ENCODE data around the gene SRPRB. TPM values are rescaled to one million over a fixed set of nuclear protein-coding genes. Genes with fewer than 3 reads are reported as not detected.

SRPRB gene
- total RNA-seq, 1 experiment from 2014 or later: 69.9 TPM

DNA sequence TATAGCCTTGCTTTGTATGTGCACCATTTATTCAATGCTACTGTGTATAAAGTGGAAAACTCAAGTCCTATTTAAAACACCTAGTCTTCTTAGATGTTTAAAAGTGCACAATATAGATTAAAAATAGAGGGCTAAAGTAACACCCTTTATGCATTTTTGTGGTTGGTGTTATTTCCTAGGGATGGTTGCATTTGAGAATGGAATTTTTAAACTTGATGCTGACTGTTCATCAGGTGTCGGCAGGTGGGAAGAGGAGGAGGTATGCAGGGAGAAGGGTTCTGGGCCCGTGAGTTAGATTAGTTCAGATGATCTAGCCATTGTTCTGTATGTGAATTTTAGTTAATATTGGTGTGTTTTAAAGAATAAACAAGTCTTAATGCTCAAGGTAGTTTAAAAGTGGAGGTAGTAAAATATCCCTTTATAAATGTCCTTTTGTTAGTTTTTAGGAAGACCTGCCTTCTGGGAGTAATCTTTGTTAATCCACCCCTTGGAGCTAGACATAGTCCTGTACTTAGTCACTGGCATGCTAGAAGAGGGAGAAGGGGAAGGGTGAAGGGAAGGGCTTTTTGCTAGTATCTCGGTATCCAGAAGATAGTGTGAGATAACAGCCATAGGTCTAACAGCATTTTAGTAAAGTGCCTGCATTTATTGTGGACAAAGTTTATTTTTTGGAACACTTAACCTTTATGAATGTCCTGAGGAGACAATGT, 8.1 kb upstream of the SRPRB start:
- no peaks in the 10 kb centered on the region for H3K36me3 ChIP-seq
- no peaks in the 10 kb centered on the region; the same call in none of the 2 replicates for H3K9me3 ChIP-seq (replicated peaks)
- H3K27ac ChIP-seq: no peak overlapping the region
- no peaks in the 10 kb centered on the region for H3K27me3 ChIP-seq (replicated peaks)
- DNase-seq (ENCODE audit: low read depth in 1 of 2, low spot score in 2 of 2): no peak
- H3K4me1 ChIP-seq (replicated peaks): no peaks in the 10 kb centered on the region
- no peak overlapping the region for H3K4me3 ChIP-seq

DNA sequence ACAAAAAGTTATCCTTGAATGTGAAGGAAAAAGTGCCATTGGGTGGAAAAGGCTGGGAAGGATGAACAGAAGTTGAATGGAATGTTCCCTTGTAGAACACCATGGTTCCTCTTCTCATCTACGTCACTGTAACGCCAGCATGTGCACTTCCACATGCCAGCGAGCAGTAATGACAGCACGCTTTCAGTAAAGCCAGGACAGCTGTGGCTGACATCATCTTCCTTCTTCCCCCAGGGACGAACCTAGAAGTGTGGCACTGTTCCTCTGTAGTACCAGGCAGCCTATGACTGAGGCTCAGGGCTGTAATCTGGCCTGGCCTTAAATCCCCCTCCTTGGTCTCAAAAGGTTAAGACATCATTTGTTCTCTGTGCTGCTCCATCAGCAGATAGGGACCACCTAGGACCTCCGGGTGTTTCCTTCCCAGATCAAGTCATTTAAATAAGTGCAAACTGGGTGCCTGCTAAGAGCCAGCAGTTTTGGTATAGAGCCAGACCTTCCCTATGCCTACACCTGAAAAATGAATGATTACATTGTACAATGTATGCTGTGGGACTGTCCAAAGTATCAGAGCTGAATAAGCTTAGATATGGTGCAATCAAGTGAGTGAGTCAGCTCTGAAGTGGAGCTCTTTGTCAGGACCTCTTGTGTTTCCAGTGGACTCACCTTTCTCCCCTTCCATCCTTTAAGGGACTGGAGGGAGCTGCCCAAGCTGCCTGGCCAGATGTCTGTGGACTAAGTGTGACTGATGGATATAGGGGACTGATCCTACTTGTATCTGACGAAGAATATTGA, 5.6 kb upstream of the SRPRB start:
- Histone ChIP-seq H3K4me1 (replicated peaks) (no peaks in the 10 kb centered on the region), H3K27me3 (replicated peaks) (no peaks in the 10 kb centered on the region), H3K9me3 (replicated peaks) (no peaks in the 10 kb centered on the region), H3K27ac (no peak overlapping the region), H3K4me3 (no peak overlapping the region), H3K36me3 (no peaks in the 10 kb centered on the region)
- no peak for DNase-seq (ENCODE audit: low read depth in 1 of 2, low spot score in 2 of 2)

DNA sequence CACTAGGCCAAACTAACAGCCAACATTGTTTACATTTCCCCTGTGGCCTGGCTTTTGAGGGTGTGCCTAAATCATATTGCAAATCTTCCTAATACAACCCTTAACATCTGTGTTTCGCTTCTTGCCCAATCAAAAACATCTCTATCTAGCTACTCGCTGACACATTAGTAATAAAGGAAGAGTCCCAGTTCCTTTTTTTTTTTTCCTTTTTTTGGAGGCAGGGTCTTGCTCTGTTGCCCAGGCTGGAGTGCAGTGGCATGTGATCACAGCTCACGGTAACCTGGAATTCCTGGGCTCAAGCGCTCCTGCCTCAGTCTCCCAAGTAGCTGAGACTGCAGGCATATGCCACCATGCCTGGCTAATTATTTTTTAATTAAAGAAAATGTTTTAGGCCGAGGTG, 2.1 kb upstream of the SRPRB start:
- H3K4me1 ChIP-seq (replicated peaks): no peaks in the 10 kb centered on the region
- H3K27me3 ChIP-seq (replicated peaks): no peaks in the 10 kb centered on the region
- H3K36me3 ChIP-seq: peaks cover 13% of the 10 kb centered on the region
- H3K9me3 ChIP-seq (replicated peaks): no peaks in the 10 kb centered on the region
- DNase-seq (ENCODE audit: low read depth in 1 of 2, low spot score in 2 of 2): no peak
- H3K27ac ChIP-seq: no peak overlapping the region
- H3K4me3 ChIP-seq: no peak overlapping the region

DNA sequence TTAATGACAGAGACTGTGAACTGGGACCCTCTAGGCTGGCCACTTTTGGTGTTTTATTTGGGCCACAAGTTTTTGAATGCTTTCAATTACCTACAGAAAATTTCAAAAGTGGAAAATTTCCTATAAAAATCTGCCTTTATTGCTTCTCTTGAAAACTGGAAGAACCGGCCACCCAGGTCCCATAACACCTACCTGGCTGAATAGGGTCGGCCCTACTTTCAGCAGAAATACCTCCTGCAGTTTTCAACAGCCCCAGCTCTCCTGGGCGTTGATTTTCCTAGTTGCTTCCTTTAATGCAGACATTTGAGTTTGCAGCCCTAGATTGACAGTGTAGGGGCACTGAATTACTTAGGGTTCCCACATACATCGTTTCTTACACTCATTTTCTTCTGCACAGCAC, 719 bp upstream of the SRPRB start:
- peaks cover 22% of the 10 kb centered on the region for H3K36me3 ChIP-seq
- DNase-seq (ENCODE audit: low read depth in 1 of 2, low spot score in 2 of 2): no peak
- H3K27ac ChIP-seq: no peak overlapping the region
- no peak overlapping the region for H3K4me3 ChIP-seq
- H3K4me1 ChIP-seq (replicated peaks): no peaks in the 10 kb centered on the region
- no peaks in the 10 kb centered on the region for H3K9me3 ChIP-seq (replicated peaks)
- H3K27me3 ChIP-seq (replicated peaks): no peaks in the 10 kb centered on the region

DNA sequence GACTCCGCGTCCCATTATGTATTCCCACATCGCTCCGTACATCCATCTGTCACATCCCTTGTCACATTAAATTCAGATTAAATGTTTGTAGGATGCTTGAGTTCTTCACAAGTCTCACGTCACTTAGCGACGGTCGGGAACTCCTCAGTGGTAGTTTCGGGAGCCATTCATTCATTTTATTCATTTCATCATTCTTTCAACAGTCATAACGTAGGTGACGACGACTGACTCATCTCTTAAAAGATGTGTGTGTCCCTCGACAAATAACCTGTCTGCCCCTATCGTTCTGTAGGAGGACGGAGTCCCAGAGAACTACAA, 272 bp upstream of the SRPRB start:
- Histone ChIP-seq H3K36me3 (peaks cover 27% of the 10 kb centered on the region), H3K4me1 (replicated peaks) (no peaks in the 10 kb centered on the region), H3K4me3 (peak overlapping the region; percentile 86), H3K27me3 (replicated peaks) (no peaks in the 10 kb centered on the region), H3K9me3 (replicated peaks) (no peaks in the 10 kb centered on the region), H3K27ac (no peak overlapping the region)
- DNase-seq (ENCODE audit: low read depth in 1 of 2, low spot score in 2 of 2): no peak

DNA sequence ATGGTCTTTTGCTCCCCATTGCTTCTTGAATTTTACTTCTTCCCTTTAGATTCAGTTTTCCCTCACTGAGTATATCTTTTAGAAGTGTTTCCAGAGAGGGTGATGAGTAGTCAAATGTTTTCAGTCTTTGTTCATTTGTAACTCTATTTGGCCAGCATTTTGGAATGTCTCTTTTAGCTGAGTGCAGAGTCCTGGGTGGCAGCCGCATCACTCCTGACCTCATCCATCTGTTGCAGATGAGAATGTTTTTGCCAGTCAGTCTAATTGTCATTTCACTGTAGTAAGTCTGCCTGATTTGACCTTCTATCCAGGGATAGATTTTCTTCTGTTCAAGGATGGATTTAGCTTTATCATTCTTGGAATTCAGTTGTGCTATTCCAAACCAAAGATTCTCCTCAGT, 7.3 kb downstream of the SRPRB start:
- no peak for DNase-seq (ENCODE audit: low read depth in 1 of 2, low spot score in 2 of 2)
- Histone ChIP-seq H3K4me3 (no peak overlapping the region), H3K36me3 (peaks cover 76% of the 10 kb centered on the region), H3K27me3 (replicated peaks) (no peaks in the 10 kb centered on the region), H3K9me3 (replicated peaks) (no peaks in the 10 kb centered on the region), H3K27ac (no peak overlapping the region), H3K4me1 (replicated peaks) (no peaks in the 10 kb centered on the region)

DNA sequence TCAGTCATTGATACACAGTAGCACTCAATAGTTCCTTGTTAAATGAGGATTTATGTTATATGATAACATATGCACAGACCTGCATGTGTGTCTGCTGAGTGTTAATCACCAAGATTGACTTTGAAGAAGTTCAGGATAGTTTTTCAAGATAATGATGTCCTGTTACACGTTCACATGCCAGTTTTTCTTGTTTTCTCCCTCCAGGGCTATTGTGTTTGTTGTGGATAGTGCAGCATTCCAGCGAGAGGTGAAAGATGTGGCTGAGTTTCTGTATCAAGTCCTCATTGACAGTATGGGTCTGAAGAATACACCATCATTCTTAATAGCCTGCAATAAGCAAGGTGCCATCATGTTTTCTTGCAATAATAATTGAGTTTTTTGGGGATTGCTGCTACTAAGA, 9.8 kb downstream of the SRPRB start:
- no peaks in the 10 kb centered on the region for H3K4me1 ChIP-seq (replicated peaks)
- H3K27me3 ChIP-seq (replicated peaks): no peaks in the 10 kb centered on the region
- H3K27ac ChIP-seq: no peak overlapping the region
- DNase-seq (ENCODE audit: low read depth in 1 of 2, low spot score in 2 of 2): no peak
- no peak overlapping the region for H3K4me3 ChIP-seq
- H3K36me3 ChIP-seq: peaks cover 75% of the 10 kb centered on the region
- no peaks in the 10 kb centered on the region for H3K9me3 ChIP-seq (replicated peaks)

DNA sequence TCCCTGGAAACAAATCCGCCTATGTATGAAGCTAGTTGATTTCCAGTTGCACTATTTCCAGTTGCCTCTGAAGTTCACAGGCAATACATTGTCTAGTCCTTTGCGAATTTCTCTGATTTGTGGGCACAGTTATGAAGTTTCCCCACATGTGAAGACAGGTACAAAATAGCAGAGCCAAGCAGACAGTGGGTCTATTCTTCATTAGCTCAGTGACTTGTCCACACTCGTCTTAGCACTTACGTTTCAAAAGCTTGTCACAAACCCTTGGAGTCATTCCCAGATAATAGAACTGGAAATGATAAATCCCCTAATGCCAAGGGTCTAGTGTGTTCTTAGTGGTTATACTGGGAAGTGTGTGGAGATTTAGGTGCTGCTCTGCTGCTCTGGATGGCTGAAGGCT, 14.5 kb downstream of the SRPRB start:
- Histone ChIP-seq H3K36me3 (peaks cover 73% of the 10 kb centered on the region), H3K4me3 (no peak overlapping the region), H3K27ac (no peak overlapping the region), H3K27me3 (replicated peaks) (no peaks in the 10 kb centered on the region), H3K4me1 (replicated peaks) (peaks cover 7% of the 10 kb centered on the region), H3K9me3 (replicated peaks) (no peaks in the 10 kb centered on the region)
- no peak for DNase-seq (ENCODE audit: low read depth in 1 of 2, low spot score in 2 of 2)

DNA sequence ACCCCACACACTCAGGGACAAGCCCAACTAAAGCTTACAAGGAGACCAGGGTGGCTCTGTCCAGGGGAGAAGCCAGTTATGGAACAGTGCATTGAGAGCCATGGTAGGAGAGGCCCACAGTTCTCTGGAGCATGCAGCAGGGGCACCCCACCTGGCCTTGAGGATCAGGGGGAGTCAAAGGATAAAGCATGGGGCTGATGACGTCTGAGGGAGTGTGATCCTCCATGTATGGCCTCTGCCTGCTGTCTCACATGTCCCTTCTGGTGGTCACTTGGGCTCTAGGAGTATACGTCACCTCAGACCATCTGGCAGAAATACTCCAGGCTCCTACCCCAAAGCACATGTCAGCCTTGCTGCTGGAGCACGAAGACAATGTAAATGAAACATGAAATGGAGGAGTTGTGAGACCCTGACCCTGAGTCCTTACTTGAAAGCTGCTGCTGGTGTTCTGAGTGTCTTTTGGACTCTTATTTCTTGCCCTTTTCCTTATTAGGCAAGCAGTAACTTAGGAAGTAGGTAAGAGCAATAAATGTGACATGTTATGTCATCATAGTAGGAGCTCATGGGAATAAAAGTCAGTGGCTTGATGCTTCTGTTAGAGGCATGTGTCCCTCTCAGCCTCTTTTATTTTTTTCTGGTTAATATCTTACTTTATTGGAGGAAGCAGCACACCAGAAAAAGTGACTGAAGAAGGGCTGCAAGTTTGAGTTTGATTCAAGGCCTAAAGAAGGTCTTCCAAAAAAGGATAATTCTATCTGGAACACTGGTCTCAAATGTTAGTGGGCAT, 15.5 kb downstream of the SRPRB start:
- Histone ChIP-seq H3K27ac (no peak overlapping the region), H3K36me3 (peaks cover 64% of the 10 kb centered on the region), H3K4me1 (replicated peaks) (peaks cover 7% of the 10 kb centered on the region), H3K4me3 (no peak overlapping the region), H3K27me3 (replicated peaks) (no peaks in the 10 kb centered on the region), H3K9me3 (replicated peaks) (no peaks in the 10 kb centered on the region)
- DNase-seq (ENCODE audit: low read depth in 1 of 2, low spot score in 2 of 2): no peak

DNA sequence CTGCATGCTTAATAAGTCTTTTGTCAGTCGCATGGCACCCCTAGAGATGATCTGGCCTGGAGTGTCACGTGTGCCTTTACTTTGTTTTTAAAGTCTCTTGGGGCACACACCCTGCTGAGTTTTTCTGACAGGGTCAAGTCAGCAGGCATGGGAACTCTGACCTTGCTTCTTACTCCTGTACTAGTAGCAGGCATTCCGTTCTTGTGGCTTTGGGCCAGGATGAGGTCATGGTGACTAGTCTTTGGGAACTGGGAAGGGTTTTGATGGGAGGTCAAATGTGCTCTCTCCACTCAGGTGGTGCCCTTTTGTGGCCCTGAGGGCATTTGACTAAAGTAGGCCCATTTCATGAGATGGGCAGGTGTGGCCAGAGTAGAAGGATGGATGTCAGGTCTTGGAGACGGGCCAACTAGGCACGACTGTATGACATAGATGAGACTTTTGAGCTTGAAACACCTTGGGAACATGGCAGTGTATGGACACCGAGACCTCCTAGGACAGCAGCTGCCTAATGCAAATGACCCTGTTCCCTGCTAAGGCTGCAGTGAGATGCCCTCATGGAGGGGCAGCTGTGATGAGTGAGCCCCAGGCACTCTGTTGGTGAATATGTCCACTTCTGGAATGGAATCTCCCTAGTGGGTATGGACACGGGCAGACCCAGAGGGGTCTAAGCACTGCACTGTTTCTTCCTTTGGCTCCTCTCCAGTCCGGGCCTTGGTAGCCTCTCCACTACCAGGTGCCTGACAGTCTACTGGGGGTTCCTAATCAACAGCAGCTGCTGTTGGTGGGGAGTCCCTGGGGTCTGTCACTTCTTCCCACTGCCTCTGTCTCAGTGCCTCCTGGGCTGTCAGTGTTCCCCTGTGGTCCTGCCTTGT, 16.4 kb downstream of the SRPRB start:
- no peaks in the 10 kb centered on the region for H3K27me3 ChIP-seq (replicated peaks)
- H3K9me3 ChIP-seq (replicated peaks): no peaks in the 10 kb centered on the region
- H3K36me3 ChIP-seq: peaks cover 55% of the 10 kb centered on the region
- peaks cover 7% of the 10 kb centered on the region for H3K4me1 ChIP-seq (replicated peaks)
- no peak overlapping the region for H3K27ac ChIP-seq
- DNase-seq (ENCODE audit: low read depth in 1 of 2, low spot score in 2 of 2): peak; percentile 45 to 77
- H3K4me3 ChIP-seq: no peak overlapping the region

DNA sequence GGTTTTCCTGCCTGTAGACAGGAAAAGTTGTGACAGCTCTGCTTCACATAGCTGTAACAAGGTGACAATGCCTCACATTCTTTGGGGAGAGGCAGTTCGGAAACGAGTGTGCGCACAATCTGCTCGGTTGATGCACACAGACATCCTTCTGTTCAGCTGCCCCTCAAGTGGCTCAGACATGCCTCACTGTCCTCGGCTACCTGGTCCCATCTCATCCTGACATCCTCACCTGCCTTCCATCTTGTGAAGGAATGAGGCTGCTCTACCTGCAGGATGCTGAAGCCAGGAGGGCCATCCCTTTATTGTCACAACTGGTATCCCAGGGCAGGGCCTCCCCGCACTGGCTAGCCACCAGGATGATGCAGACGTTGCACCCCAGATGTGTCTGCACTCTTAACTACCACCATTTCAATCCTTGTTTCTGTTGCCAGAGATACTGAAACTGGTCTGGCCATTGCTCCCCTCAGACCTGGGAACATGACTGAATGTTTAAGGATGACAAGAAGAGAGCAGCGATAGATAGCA, 19.4 kb downstream of the SRPRB start:
- Histone ChIP-seq H3K4me1 (replicated peaks) (peaks cover 7% of the 10 kb centered on the region), H3K36me3 (peaks cover 30% of the 10 kb centered on the region), H3K27ac (no peak overlapping the region), H3K9me3 (replicated peaks) (no peaks in the 10 kb centered on the region), H3K27me3 (replicated peaks) (no peaks in the 10 kb centered on the region), H3K4me3 (no peak overlapping the region)
- DNase-seq (ENCODE audit: low read depth in 1 of 2, low spot score in 2 of 2): no peak

DNA sequence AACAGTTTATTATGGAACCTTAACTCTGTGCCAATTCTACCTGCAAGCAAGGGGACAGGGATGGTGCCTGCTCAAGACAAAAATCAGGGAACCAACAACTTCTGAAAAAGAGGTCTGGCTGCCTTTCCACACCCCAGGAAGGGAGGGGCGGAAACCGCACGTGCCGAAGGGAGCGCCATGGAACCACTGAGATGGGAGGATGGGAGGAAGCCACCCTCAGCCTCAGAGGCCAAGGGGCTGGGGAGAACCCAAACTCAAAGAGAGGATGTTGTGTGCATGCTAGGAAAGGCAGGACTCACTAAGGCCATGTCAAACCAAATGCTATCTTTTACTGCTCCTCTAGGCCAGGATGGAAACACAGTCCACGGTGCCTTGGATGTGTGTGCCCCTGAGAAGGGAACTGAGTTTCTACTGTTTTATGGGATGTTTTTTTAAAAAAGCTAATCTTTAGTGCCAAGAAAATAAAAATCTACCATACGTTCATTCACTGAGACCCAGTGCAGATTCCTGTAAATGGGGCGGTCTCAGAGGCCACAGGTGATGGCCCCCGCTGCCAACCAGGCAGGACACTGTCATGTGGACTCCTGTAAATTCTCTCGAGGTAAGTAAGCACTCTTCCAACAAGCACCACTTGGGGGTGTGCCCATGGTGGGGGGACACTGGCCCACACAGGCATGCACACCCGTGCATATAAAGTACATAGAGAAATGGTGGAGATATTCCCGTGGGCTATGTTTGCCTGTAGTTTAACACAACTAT, 20.5 kb downstream of the SRPRB start:
- Histone ChIP-seq H3K4me3 (no peak overlapping the region), H3K9me3 (replicated peaks) (no peaks in the 10 kb centered on the region), H3K36me3 (peaks cover 19% of the 10 kb centered on the region), H3K4me1 (replicated peaks) (peaks cover 7% of the 10 kb centered on the region), H3K27me3 (replicated peaks) (no peaks in the 10 kb centered on the region), H3K27ac (no peak overlapping the region)
- no peak for DNase-seq (ENCODE audit: low read depth in 1 of 2, low spot score in 2 of 2)

DNA sequence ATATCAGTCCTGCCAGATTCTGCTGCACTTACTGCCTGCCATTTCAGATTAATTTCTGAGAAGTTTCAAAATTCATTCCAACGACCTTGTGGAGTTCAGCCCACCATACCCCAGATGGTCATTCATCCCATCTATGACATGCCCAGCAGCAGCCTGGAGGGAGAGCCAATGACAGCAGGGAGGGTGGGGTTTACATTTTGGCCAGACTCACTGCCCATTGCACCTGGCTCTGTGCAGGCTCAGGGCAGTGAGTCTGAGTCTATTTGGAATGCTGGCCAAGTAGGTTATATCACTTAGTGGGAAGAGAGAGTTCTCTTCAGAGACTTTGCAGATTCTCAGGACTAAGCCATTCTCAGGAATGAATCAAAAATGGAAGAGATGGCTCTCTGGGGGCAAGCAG, 21.5 kb downstream of the SRPRB start:
- Histone ChIP-seq H3K4me3 (no peak overlapping the region), H3K27me3 (replicated peaks) (no peaks in the 10 kb centered on the region), H3K36me3 (peaks cover 9% of the 10 kb centered on the region), H3K27ac (no peak overlapping the region), H3K9me3 (replicated peaks) (no peaks in the 10 kb centered on the region), H3K4me1 (replicated peaks) (no peaks in the 10 kb centered on the region)
- DNase-seq (ENCODE audit: low read depth in 1 of 2, low spot score in 2 of 2): no peak
